Fibroblast of lung (primary cell): ENCODE data around the gene TNRC6A. TPM values are rescaled to one million over a fixed set of nuclear protein-coding genes. Genes with fewer than 3 reads are reported as not detected.
A peak's percentile ranks its signal among the peaks of the same experiment; 100 is the strongest.

Source experiments
- DNase-seq, 2 donors: peaks; one replicate each; pipeline versions ENCODE4 v3.0.0 to v3.0.0-alpha.2; 2010; ENCODE audit warnings: low read depth in 2 of 2
- H2AFZ ChIP-seq: 2 replicates; pipeline ENCODE4 v1.5.1; 2012; ENCODE audit warnings: low read length, control low read depth, inconsistent platforms
- H3K27ac ChIP-seq: 2 replicates; pipeline ENCODE4 v1.5.1; 2011; ENCODE audit warnings: low read length, control low read depth; ENCODE audit not compliant: insufficient read depth
- H3K27me3 ChIP-seq: 2 replicates; pipeline ENCODE4 v1.5.1; 2011; ENCODE audit warnings: mild to moderate bottlenecking, low read length; ENCODE audit not compliant: control insufficient read depth, insufficient read depth
- H3K36me3 ChIP-seq: 2 replicates; pipeline ENCODE4 v1.5.1; 2011; ENCODE audit warnings: low read length; ENCODE audit not compliant: control insufficient read depth, insufficient read depth
- H3K4me1 ChIP-seq: 2 replicates; pipeline ENCODE4 v1.5.1; 2011; ENCODE audit warnings: low read length; ENCODE audit not compliant: control insufficient read depth, insufficient read depth; ENCODE audit errors: extremely low read depth
- H3K4me2 ChIP-seq: 2 replicates; pipeline ENCODE4 v1.5.1; 2011; ENCODE audit warnings: low read length, control low read depth; ENCODE audit not compliant: insufficient read depth; ENCODE audit errors: extremely low read depth
- H3K4me3 ChIP-seq, 4 experiments: fragments of 200-600 bp in 1 of 4; sonication (generic) in 1 of 4; replicated peaks in 1 of 4; 2 replicates each; pipeline ENCODE4 v1.5.1; 2011 to 2016; ENCODE audit warnings: low read length in 4 of 4, low read depth in 3 of 4, mild to moderate bottlenecking in 3 of 4, control low read depth in 2 of 4, inconsistent platforms in 1 of 4, mixed read lengths in 1 of 4; ENCODE audit not compliant: insufficient read depth in 1 of 4; ENCODE audit errors: control extremely low read depth in 1 of 4
- H3K79me2 ChIP-seq: 2 replicates; pipeline ENCODE4 v1.5.1; 2012; ENCODE audit warnings: mild to moderate bottlenecking, low read length, inconsistent platforms; ENCODE audit not compliant: control insufficient read depth, insufficient read depth
- H3K9ac ChIP-seq: 2 replicates; pipeline ENCODE4 v1.5.1; 2011; ENCODE audit warnings: mild to moderate bottlenecking, low read length, control low read depth; ENCODE audit not compliant: insufficient read depth
- H3K9me3 ChIP-seq: 2 replicates; pipeline ENCODE4 v1.5.1; 2012; ENCODE audit warnings: low read depth, low read length; ENCODE audit not compliant: control insufficient read depth, insufficient read depth
- H4K20me1 ChIP-seq: 2 replicates; pipeline ENCODE4 v1.5.1; 2011; ENCODE audit warnings: low read length; ENCODE audit not compliant: control insufficient read depth, insufficient read depth; ENCODE audit errors: extremely low read depth
- CTCF ChIP-seq, 2 donors: IDR thresholded peaks in 1 of 2; conservative IDR thresholded peaks in 1 of 2; 1 replicate in 1 of 2; 2 replicates in 1 of 2; pipeline ENCODE4 v1.5.1; 2011 to 2012; ENCODE audit warnings: low read length in 2 of 2, control low read depth in 1 of 2, inconsistent platforms in 1 of 2, low read depth in 1 of 2, mild to moderate bottlenecking in 1 of 2
- EZH2 ChIP-seq: IDR thresholded peaks from 2 replicates; pipeline ENCODE4 v1.5.1; 2012; ENCODE audit warnings: low read length, control low read depth, mild to moderate bottlenecking; ENCODE audit errors: missing control alignments
- polyA plus RNA-seq, 2 donors: library from polyadenylated mRNA; depleted of rRNA in 1 of 2; stranded (reverse) in 1 of 2; unstranded in 1 of 2; fragments of >200 nt; gene quantifications; 2 replicates each; pipeline ENCODE4 v1.2.1, GENCODE V29; 2011 to 2012; ENCODE audit warnings: missing spikeins in 1 of 2
- total RNA-seq: library from RNA; depleted of rRNA; stranded (reverse); fragments of >200 nt; gene quantifications from 2 replicates; pipeline ENCODE4 v1.2.1, GENCODE V29; 2014

TNRC6A gene
- total and polyA plus RNA-seq, 2 donors (not counting 1 experiment from before 2014, with no cell fraction given) = 49.4 to 51.5 TPM

DNA sequence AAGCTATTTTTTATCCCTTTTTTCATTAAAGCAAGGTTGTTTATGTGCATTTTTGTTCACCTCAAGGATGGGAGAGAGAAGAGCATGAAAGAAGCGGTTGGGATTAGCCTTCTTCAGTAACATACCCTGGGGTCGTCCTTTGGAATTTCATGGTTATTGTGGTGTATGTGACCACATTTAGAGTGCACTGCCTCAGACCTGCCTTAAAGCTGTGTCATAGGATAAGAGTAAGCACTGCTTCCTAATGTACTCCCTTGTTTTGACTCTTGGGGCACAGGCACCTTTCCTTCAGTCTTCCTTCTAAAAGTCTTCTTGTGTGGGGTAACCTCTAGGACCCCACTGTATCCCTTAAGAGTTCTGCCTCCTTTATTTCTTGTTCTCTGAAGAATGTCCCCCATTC, 28.9 kb downstream of the TNRC6A start:
- Histone ChIP-seq H2AFZ (no peak overlapping the region), H3K4me3 (no peak overlapping the region), H3K9me3 (no peaks in the 10 kb centered on the region), H3K27ac (no peak overlapping the region), H3K36me3 (peaks cover 5% of the 10 kb centered on the region), H4K20me1 (no peaks in the 10 kb centered on the region), H3K27me3 (no peaks in the 10 kb centered on the region), H3K79me2 (peaks cover 56% of the 10 kb centered on the region), H3K4me2 (no peak overlapping the region), H3K4me1 (no peaks in the 10 kb centered on the region), H3K9ac (no peak overlapping the region)
- peak in 1 of 2 donors; percentile 65 for DNase-seq
- TF ChIP-seq EZH2 = no peak
- TF ChIP-seq CTCF (conservative IDR thresholded peaks at IDR 0.05 in 1 of 2, IDR thresholded peaks at IDR 0.05 in 1 of 2; ENCODE audit: low read depth in 1 of 2, low read length in 2 of 2) = no peak

DNA sequence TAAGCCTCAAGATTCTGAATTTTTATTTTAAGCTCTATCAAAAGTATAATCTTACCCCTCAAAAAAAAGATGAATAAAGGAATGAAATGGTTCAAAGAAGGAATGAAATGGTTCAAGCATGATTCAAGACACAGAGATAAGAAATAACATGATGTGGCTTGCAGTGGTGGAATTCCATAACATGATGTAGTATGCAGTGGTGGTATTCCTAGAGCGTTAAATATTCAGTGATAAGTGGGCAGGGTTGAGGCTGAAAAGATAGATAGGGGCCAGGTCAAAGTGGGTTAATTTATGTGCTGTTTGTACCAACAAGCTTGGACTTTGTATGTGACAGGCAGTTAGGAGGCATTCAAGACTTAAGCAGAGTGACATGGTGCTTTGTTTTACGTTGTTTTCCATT, 29.6 kb downstream of the TNRC6A start:
- H3K4me2 ChIP-seq = no peak overlapping the region
- H3K9me3 ChIP-seq = no peaks in the 10 kb centered on the region
- no peaks in the 10 kb centered on the region for H3K27me3 ChIP-seq
- no peak for TF ChIP-seq CTCF (conservative IDR thresholded peaks at IDR 0.05 in 1 of 2, IDR thresholded peaks at IDR 0.05 in 1 of 2; ENCODE audit: low read depth in 1 of 2, low read length in 2 of 2)
- TF ChIP-seq EZH2 = no peak
- no peaks in the 10 kb centered on the region for H4K20me1 ChIP-seq
- H3K79me2 ChIP-seq = peaks cover 55% of the 10 kb centered on the region
- H3K27ac ChIP-seq = no peak overlapping the region
- no peak overlapping the region for H3K4me3 ChIP-seq
- H2AFZ ChIP-seq = no peak overlapping the region
- peaks cover 5% of the 10 kb centered on the region for H3K36me3 ChIP-seq
- H3K4me1 ChIP-seq = no peaks in the 10 kb centered on the region
- DNase-seq = no peak
- H3K9ac ChIP-seq = no peak overlapping the region

DNA sequence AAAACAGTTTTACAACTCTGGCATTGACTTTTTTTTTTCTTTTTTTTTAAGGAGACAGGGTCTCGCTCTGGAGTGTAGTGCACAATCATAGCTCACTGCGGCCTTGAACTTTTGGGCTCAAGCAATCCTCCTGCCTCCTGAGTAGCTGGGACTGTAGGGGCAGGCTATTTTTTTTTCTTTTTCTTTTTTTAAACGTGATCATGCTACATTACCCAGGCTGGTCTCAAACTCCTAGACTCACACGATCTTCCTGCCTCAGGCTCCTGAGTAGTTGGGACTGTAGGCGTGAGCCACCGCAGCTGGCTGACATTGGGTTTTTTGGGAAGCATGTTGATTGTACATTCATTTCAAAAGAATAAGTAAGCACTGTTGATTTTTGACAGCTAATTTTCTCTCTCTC, 32.1 kb downstream of the TNRC6A start:
- Histone ChIP-seq H3K36me3 (peaks cover 3% of the 10 kb centered on the region), H3K79me2 (peaks cover 44% of the 10 kb centered on the region)
- no peak for DNase-seq

More for the DNA sequence above, 32.1 kb downstream of the TNRC6A start:
- Histone ChIP-seq H4K20me1 (no peaks in the 10 kb centered on the region), H3K27me3 (no peaks in the 10 kb centered on the region), H3K4me3 (no peak overlapping the region), H3K9me3 (no peaks in the 10 kb centered on the region), H3K4me2 (no peak overlapping the region), H3K4me1 (no peaks in the 10 kb centered on the region), H3K9ac (no peak overlapping the region), H2AFZ (no peak overlapping the region), H3K27ac (no peak overlapping the region)
- no peak for TF ChIP-seq CTCF (conservative IDR thresholded peaks at IDR 0.05 in 1 of 2, IDR thresholded peaks at IDR 0.05 in 1 of 2; ENCODE audit: low read depth in 1 of 2, low read length in 2 of 2)
- TF ChIP-seq EZH2 = no peak
